Stomach (tissue), 4 donors: ENCODE data around the gene APOL3.

ENCODE experiments used
- CTCF ChIP-seq, 7 experiments: fragments of 450-650 bp in 4 of 7; fragments of 200-600 bp in 3 of 7; sonication (generic) in 3 of 7; IDR thresholded peaks; one replicate each; pipeline ENCODE4 v1.5.1; 2016 to 2019; ENCODE audit warnings: antibody characterized with exemption in 7 of 7, control low read depth in 2 of 7, mild to moderate bottlenecking in 1 of 7
- POLR2A ChIP-seq, 4 donors: fragments of 450-650 bp; IDR thresholded peaks; one replicate each; pipeline ENCODE4 v1.6.1; 2016; ENCODE audit warnings: antibody characterized with exemption in 4 of 4, control low read depth in 2 of 4, mild to moderate bottlenecking in 1 of 4, moderate library complexity in 1 of 4
- POLR2AphosphoS5 ChIP-seq, 3 donors: sonication (generic); formaldehyde crosslinking; IDR thresholded peaks; one replicate each; pipeline ENCODE4 v1.6.1; 2016; ENCODE audit warnings: antibody characterized with exemption in 3 of 3

DNA sequence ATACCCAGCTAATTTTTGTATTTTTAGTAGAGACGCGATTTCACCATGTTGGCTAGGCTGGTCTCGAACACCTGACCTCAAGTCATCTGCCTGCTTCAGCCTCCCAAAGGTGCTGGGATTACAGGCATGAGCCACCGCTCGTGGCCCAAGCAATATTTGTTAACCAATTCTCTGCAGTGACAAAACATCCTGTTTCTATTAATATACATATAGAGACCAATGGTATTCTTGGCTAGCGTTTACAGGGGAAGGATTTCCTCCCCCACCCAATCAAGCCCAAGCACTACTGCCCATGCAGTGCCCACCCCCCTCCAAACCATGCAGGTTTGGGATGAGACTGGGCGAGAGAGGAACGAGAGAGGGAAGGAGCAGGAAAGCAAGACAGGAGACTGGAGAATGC lies 53.1 kb downstream of the APOL3 start:
- TF ChIP-seq POLR2A (IDR thresholded peaks at IDR 0.05) (no peak), CTCF (IDR thresholded peaks at IDR 0.05) (no peak), POLR2AphosphoS5 (IDR thresholded peaks at IDR 0.05) (no peak)
